SK-N-SH (cell line): Measurements from ENCODE around the gene ZFP90. TPM values are rescaled to one million over a fixed set of nuclear protein-coding genes. Genes with fewer than 3 reads are reported as not detected.

ENCODE experiments used
- CTCF ChIA-PET: fragments of 300-600, 350-600 bp; formaldehyde crosslinking; extraction: SDS; loops from one replicate; lab custom pipeline; 2021; lab: Yijun Ruan, JAX
- POLR2A ChIA-PET: fragments of 350-600 bp; sonication (Branson Sonifier 250); formaldehyde crosslinking; extraction: SDS; loops from one replicate; lab custom pipeline; 2020; ENCODE audit warnings: antibody characterized with exemption, inconsistent platforms; lab: Yijun Ruan, JAX
- DNase-seq: peaks from one replicate; pipeline ENCODE4 v3.0.0; 2012
- H2AFZ ChIP-seq: fragments of 200-600 bp; sonication (generic); 2 replicates; pipeline ENCODE4 v1.8.1; 2016; ENCODE audit warnings: antibody characterized with exemption, mild to moderate bottlenecking, low read depth
- H3F3A ChIP-seq: fragments of 200-600 bp; sonication (generic); replicated peaks from 2 replicates; pipeline ENCODE3; 2016; ENCODE audit warnings: antibody characterized with exemption, mild to moderate bottlenecking; ENCODE audit not compliant: insufficient read depth
- H3K27ac ChIP-seq, 2 experiments: fragments of 200-500 bp in 1 of 2; fragments of 200-600 bp in 1 of 2; sonication (Bioruptor generic) in 1 of 2; sonication (generic), shearing (Covaris generic) in 1 of 2; 2 replicates each; pipeline versions ENCODE4 v1.5.1 to v1.6.1; 2014 to 2016; ENCODE audit warnings: low read depth in 2 of 2, inconsistent platforms in 1 of 2, low read length in 1 of 2, mild to moderate bottlenecking in 1 of 2, mixed read lengths in 1 of 2
- H3K27me3 ChIP-seq: fragments of 200-600 bp; sonication (generic), shearing (Covaris generic); 2 replicates; pipeline ENCODE4 v1.6.1; 2016; ENCODE audit warnings: mixed run types; ENCODE audit not compliant: insufficient read depth
- H3K36me3 ChIP-seq, 2 experiments: fragments of 200-500 bp in 1 of 2; fragments of 200-600 bp in 1 of 2; sonication (Bioruptor generic) in 1 of 2; sonication (generic) in 1 of 2; replicated peaks in 1 of 2; 2 replicates each; pipeline versions ENCODE3 to v1.5.1; 2014 to 2016; ENCODE audit warnings: low read length in 1 of 2, mild to moderate bottlenecking in 1 of 2; ENCODE audit not compliant: insufficient read depth in 2 of 2, control insufficient read depth in 1 of 2
- H3K4me1 ChIP-seq, 2 experiments: fragments of 200-500 bp in 1 of 2; fragments of 200-600 bp in 1 of 2; sonication (Bioruptor generic) in 1 of 2; sonication (generic), shearing (Covaris generic) in 1 of 2; 2 replicates each; pipeline versions ENCODE4 v1.5.1 to v1.6.1; 2014 to 2016; ENCODE audit warnings: low read depth in 1 of 2, low read length in 1 of 2, mixed run types in 1 of 2; ENCODE audit not compliant: insufficient read depth in 2 of 2, control insufficient read depth in 1 of 2
- H3K4me2 ChIP-seq: fragments of 200-600 bp; sonication (generic), shearing (Covaris generic); 2 replicates; pipeline ENCODE4 v1.6.1; 2017; ENCODE audit warnings: mixed run types
- H3K4me3 ChIP-seq, 2 experiments: fragments of 200-500 bp in 1 of 2; fragments of 200-600 bp in 1 of 2; sonication (Bioruptor generic) in 1 of 2; sonication (generic), shearing (Covaris generic) in 1 of 2; 2 replicates each; pipeline versions ENCODE4 v1.5.1 to v1.8.1; 2014 to 2016; ENCODE audit warnings: low read depth in 2 of 2, inconsistent platforms in 1 of 2, low read length in 1 of 2, mild to moderate bottlenecking in 1 of 2, mixed read lengths in 1 of 2, moderate library complexity in 1 of 2
- H3K79me2 ChIP-seq: fragments of 200-600 bp; sonication (generic); 2 replicates; pipeline ENCODE4 v1.8.1; 2017; ENCODE audit warnings: mild to moderate bottlenecking; ENCODE audit not compliant: insufficient read depth
- H3K9ac ChIP-seq: fragments of 200-600 bp; sonication (generic); 2 replicates; pipeline ENCODE4 v1.6.1; 2017; ENCODE audit warnings: mixed run types
- H3K9me2 ChIP-seq: fragments of 200-600 bp; sonication (generic); 2 replicates; pipeline ENCODE4 v1.6.1; 2017; ENCODE audit warnings: mixed run types
- H3K9me3 ChIP-seq: fragments of 200-600 bp; sonication (generic); 2 replicates; pipeline ENCODE4 v1.6.1; 2017; ENCODE audit warnings: mixed run types, mild to moderate bottlenecking, moderate library complexity
- H4K20me1 ChIP-seq: fragments of 200-600 bp; sonication (generic); 2 replicates; pipeline ENCODE4 v1.6.1; 2017; ENCODE audit warnings: mild to moderate bottlenecking, mixed run types; ENCODE audit not compliant: insufficient read depth
- CTCF ChIP-seq: fragments of 200-600 bp; sonication (generic); IDR thresholded peaks from 2 replicates; pipeline ENCODE4 v1.6.1; 2017; ENCODE audit warnings: antibody characterized with exemption, mild to moderate bottlenecking, moderate library complexity
- ELF1 ChIP-seq: IDR thresholded peaks from 2 replicates; pipeline ENCODE4 v1.4.0; 2012
- FOSL2 ChIP-seq: IDR thresholded peaks from 2 replicates; pipeline ENCODE4 v1.4.0; 2012; ENCODE audit warnings: low read depth, mild to moderate bottlenecking, moderate library complexity, borderline replicate concordance
- GABPA ChIP-seq: IDR thresholded peaks from 2 replicates; pipeline ENCODE4 v1.4.0; 2012; ENCODE audit warnings: low read depth, mild to moderate bottlenecking
- GATA2 ChIP-seq: sonication (generic); formaldehyde crosslinking; IDR thresholded peaks from 2 replicates; pipeline ENCODE4 v1.5.0; 2020; ENCODE audit warnings: mild to moderate bottlenecking, missing genetic modification reagents
- IRF3 ChIP-seq: fragments of 150-350 bp; IDR thresholded peaks from 2 replicates; pipeline ENCODE4 v1.6.1; 2016; ENCODE audit warnings: mild to moderate bottlenecking, low read depth, low read length
- MAX ChIP-seq: IDR thresholded peaks from 2 replicates; pipeline ENCODE4 v1.4.0; 2012; ENCODE audit warnings: low read depth
- MXI1 ChIP-seq: IDR thresholded peaks from 2 replicates; pipeline ENCODE4 v1.6.1; 2012; ENCODE audit warnings: mild to moderate bottlenecking, low read depth, low read length, improper control_type of control experiment
- NFIC ChIP-seq: IDR thresholded peaks from 2 replicates; pipeline ENCODE4 v1.4.0; 2012; ENCODE audit warnings: borderline replicate concordance
- NRF1 ChIP-seq: IDR thresholded peaks from 2 replicates; pipeline ENCODE4 v1.6.1; 2012; ENCODE audit warnings: low read depth, mild to moderate bottlenecking, low read length
- POLR2AphosphoS5 ChIP-seq: IDR thresholded peaks from 2 replicates; pipeline ENCODE4 v1.6.1; 2012; ENCODE audit warnings: low read depth, low read length
- REST ChIP-seq: IDR thresholded peaks from 2 replicates; pipeline ENCODE4 v1.6.1; 2012; ENCODE audit warnings: mild to moderate bottlenecking, low read depth, low read length, moderate library complexity
- SMC3 ChIP-seq: IDR thresholded peaks from 2 replicates; pipeline ENCODE4 v1.6.1; 2012; ENCODE audit warnings: low read depth, low read length, improper control_type of control experiment
- TAF1 ChIP-seq: IDR thresholded peaks from 2 replicates; pipeline ENCODE4 v1.6.1; 2012; ENCODE audit warnings: low read depth, mild to moderate bottlenecking, low read length, moderate library complexity, borderline replicate concordance
- TCF12 ChIP-seq: IDR thresholded peaks from 2 replicates; pipeline ENCODE4 v1.4.0; 2012
- TEAD4 ChIP-seq: IDR thresholded peaks from 2 replicates; pipeline ENCODE4 v1.4.0; 2012; ENCODE audit warnings: mild to moderate bottlenecking, borderline replicate concordance; ENCODE audit not compliant: insufficient read depth
- USF1 ChIP-seq: IDR thresholded peaks from 2 replicates; pipeline ENCODE4 v1.4.0; 2012; ENCODE audit warnings: low read depth, borderline replicate concordance
- USF2 ChIP-seq: fragments of 150-350 bp; IDR thresholded peaks from 2 replicates; pipeline ENCODE4 v1.6.1; 2017; ENCODE audit warnings: antibody characterized with exemption, low read length, low read depth, borderline replicate concordance
- YY1 ChIP-seq: IDR thresholded peaks from 2 replicates; pipeline ENCODE4 v1.4.0; 2012; ENCODE audit warnings: low read depth, mild to moderate bottlenecking
- WGBS: methylation state at CpG from one replicate; pipeline ENCODE4 v1.1.6; 2017; ENCODE audit warnings: low lambda C conversion rate; 5-methylcytosine and 5-hydroxymethylcytosine counted together
- polyA plus RNA-seq, 3 experiments: library from polyadenylated mRNA; depleted of rRNA; stranded (reverse); fragments of >200 nt; gene quantifications; 2 replicates each; pipeline ENCODE4 v1.2.3, GENCODE V29; 2012

Gene ZFP90
- polyA plus RNA-seq, 1 of the 3 experiments (the other 2 are of a cell fraction), result 9.9 TPM

- no peaks in the 10 kb centered on the region for H4K20me1 ChIP-seq
- peaks cover 6% of the 10 kb centered on the region; the same call in 1 of the 2 replicates for H3K27me3 ChIP-seq
- no peaks in the 10 kb centered on the region for H3K9me2 ChIP-seq
- DNase-seq, result no peak
- no peaks in the 10 kb centered on the region for H3K36me3 ChIP-seq
- no peak overlapping the region for H3K4me2 ChIP-seq
- H3K9me3 ChIP-seq, result no peaks in the 10 kb centered on the region
- WGBS, result 43% methylated on average over 6 of the region's 6 CpGs
- peaks cover 0 to 2% of the 10 kb centered on the region in 2 experiments; a peak in 1 of 4 replicates for H3K4me1 ChIP-seq
- H3K79me2 ChIP-seq, result no peaks in the 10 kb centered on the region
- H3K9ac ChIP-seq, result no peak overlapping the region
- H3K4me3 ChIP-seq, result no peak overlapping the region
- H2AFZ ChIP-seq, result no peak overlapping the region
- POLR2A ChIA-PET, result no interaction called here
- H3F3A ChIP-seq, result no peaks in the 10 kb centered on the region
- TF ChIP-seq NRF1 (no peak), MXI1 (no peak), TEAD4 (no peak), NFIC (no peak), REST (no peak), MAX (no peak), TCF12 (no peak), FOSL2 (no peak), GABPA (no peak), ELF1 (no peak), POLR2AphosphoS5 (no peak), YY1 (no peak), GATA2 (CRISPR knock-in tag) (no peak), TAF1 (no peak), CTCF (no peak), SMC3 (no peak), USF1 (no peak), USF2 (no peak), IRF3 (no peak)
- CTCF ChIA-PET, result interaction anchor here (1.0 to 5.8 kb wide), 5 partner anchors 12 to 247 kb away, joined by 3 to 31 read pairs (median 3); no protein-coding TSS in a partner anchor
- H3K27ac ChIP-seq, result no peak overlapping the region
These were observed 29.7 kb upstream of the ZFP90 start for GRCh38 chr16:68509381-68509780.
